H9 (cell line): ENCODE results near the gene C11orf91. TPM values are rescaled to one million over a fixed set of nuclear protein-coding genes. Genes with fewer than 3 reads are reported as not detected.

Source experiments
- DNase-seq: peaks from one replicate; pipeline ENCODE4 v3.0.0-alpha.2; 2017
- H2AFZ ChIP-seq: one replicate; pipeline ENCODE4 v1.6.1; 2013; ENCODE audit warnings: mild to moderate bottlenecking, low read length, control low read depth, moderate library complexity
- H2AK5ac ChIP-seq: 2 replicates; pipeline ENCODE4 v1.6.1; 2013; ENCODE audit warnings: low read length, control low read depth, mixed read lengths; ENCODE audit not compliant: insufficient read length
- H2BK120ac ChIP-seq: one replicate; pipeline ENCODE4 v1.6.1; 2013; ENCODE audit warnings: low read depth, mild to moderate bottlenecking, low read length, control low read depth, inconsistent platforms; ENCODE audit not compliant: poor library complexity, severe bottlenecking
- H2BK12ac ChIP-seq: 2 replicates; pipeline ENCODE4 v1.6.1; 2013; ENCODE audit warnings: low read length, control low read depth, mixed read lengths, low read depth; ENCODE audit not compliant: insufficient read length
- H2BK15ac ChIP-seq: 2 replicates; pipeline ENCODE4 v1.6.1; 2013; ENCODE audit warnings: low read depth, low read length, control low read depth
- H2BK20ac ChIP-seq: one replicate; pipeline ENCODE4 v1.6.1; 2013; ENCODE audit warnings: low read depth, mild to moderate bottlenecking, low read length, control low read depth, inconsistent platforms; ENCODE audit not compliant: poor library complexity, severe bottlenecking
- H2BK5ac ChIP-seq: 2 replicates; pipeline ENCODE4 v1.6.1; 2013; ENCODE audit warnings: low read length, control low read depth, mixed read lengths; ENCODE audit not compliant: insufficient read length
- H3K14ac ChIP-seq: 2 replicates; pipeline ENCODE4 v1.6.1; 2013; ENCODE audit warnings: low read length, control low read depth; ENCODE audit not compliant: insufficient read depth
- H3K18ac ChIP-seq: 2 replicates; pipeline ENCODE4 v1.6.1; 2013; ENCODE audit warnings: low read depth, mild to moderate bottlenecking, mixed read lengths, low read length, control low read depth; ENCODE audit not compliant: insufficient read length
- H3K23ac ChIP-seq: 2 replicates; pipeline ENCODE4 v1.6.1; 2013; ENCODE audit warnings: low read length, control low read depth, mixed read lengths, low read depth; ENCODE audit not compliant: insufficient read length
- H3K23me2 ChIP-seq: 2 replicates; pipeline ENCODE4 v1.6.1; 2013; ENCODE audit warnings: low read depth, mild to moderate bottlenecking, mixed read lengths, low read length, control low read depth; ENCODE audit not compliant: insufficient read length, poor library complexity, severe bottlenecking
- H3K27ac ChIP-seq: 2 replicates; pipeline ENCODE4 v1.5.1; 2013; ENCODE audit warnings: low read length, control low read depth, mixed read lengths, low read depth; ENCODE audit not compliant: insufficient read length
- H3K27me3 ChIP-seq: 2 replicates; pipeline ENCODE4 v1.6.1; 2013; ENCODE audit warnings: low read length, control low read depth, inconsistent platforms; ENCODE audit not compliant: insufficient read depth
- H3K4ac ChIP-seq: 2 replicates; pipeline ENCODE4 v1.6.1; 2013; ENCODE audit warnings: low read depth, mild to moderate bottlenecking, control low read depth, inconsistent platforms, low read length, moderate library complexity
- H3K4me1 ChIP-seq: 2 replicates; pipeline ENCODE4 v1.6.1; 2013; ENCODE audit warnings: low read length, control low read depth, inconsistent platforms; ENCODE audit not compliant: insufficient read depth
- H3K4me2 ChIP-seq: 2 replicates; pipeline ENCODE4 v1.6.1; 2013; ENCODE audit warnings: low read length, control low read depth, mixed read lengths; ENCODE audit not compliant: insufficient read length, insufficient read depth
- H3K56ac ChIP-seq: 2 replicates; pipeline ENCODE4 v1.6.1; 2013; ENCODE audit warnings: low read depth, mild to moderate bottlenecking, mixed read lengths, low read length, control low read depth; ENCODE audit not compliant: insufficient read length
- H3K79me1 ChIP-seq: 2 replicates; pipeline ENCODE4 v1.6.1; 2013; ENCODE audit warnings: low read depth, mild to moderate bottlenecking, moderate library complexity, low read length, control low read depth, inconsistent platforms; ENCODE audit not compliant: insufficient read depth, poor library complexity, severe bottlenecking
- H3K79me2 ChIP-seq: 2 replicates; pipeline ENCODE4 v1.6.1; 2013; ENCODE audit warnings: low read length, control low read depth, inconsistent platforms; ENCODE audit not compliant: insufficient read depth
- H3K9ac ChIP-seq: 2 replicates; pipeline ENCODE4 v1.6.1; 2013; ENCODE audit warnings: low read length, control low read depth, mixed read lengths; ENCODE audit not compliant: insufficient read length; ENCODE audit errors: extremely low read depth
- H3K9me3 ChIP-seq: one replicate; pipeline ENCODE4 v1.6.1; 2013; ENCODE audit warnings: low read depth, low read length, inconsistent platforms; ENCODE audit not compliant: control insufficient read depth
- H3T11ph ChIP-seq: one replicate; pipeline ENCODE4 v1.6.1; 2013; ENCODE audit warnings: mild to moderate bottlenecking, low read length, control low read depth, inconsistent platforms
- H4K20me1 ChIP-seq: one replicate; pipeline ENCODE4 v1.6.1; 2013; ENCODE audit not compliant: control insufficient read depth, insufficient read length, insufficient read depth
- H4K5ac ChIP-seq: 2 replicates; pipeline ENCODE4 v1.6.1; 2013; ENCODE audit warnings: low read depth, mild to moderate bottlenecking, mixed read lengths, low read length, control low read depth; ENCODE audit not compliant: insufficient read length
- H4K8ac ChIP-seq: replicated peaks from 2 replicates; pipeline ENCODE4 v1.6.1; 2013; ENCODE audit warnings: low read length, control low read depth, mixed read lengths, low read depth; ENCODE audit not compliant: insufficient read length
- H4K91ac ChIP-seq: 2 replicates; pipeline ENCODE4 v1.6.1; 2013; ENCODE audit warnings: low read depth, mild to moderate bottlenecking, moderate library complexity, mixed read lengths, low read length, control low read depth; ENCODE audit not compliant: insufficient read length
- H3K27ac Mint-ChIP-seq, 3 experiments: 2 replicates in 2 of 3; 3 replicates in 1 of 3; pipeline ENCODE4 v1.8.0; 2020 to 2021; ENCODE audit warnings: mixed read lengths in 3 of 3, mild to moderate bottlenecking in 1 of 3, moderate library complexity in 1 of 3
- H3K27me3 Mint-ChIP-seq: 2 replicates; pipeline ENCODE4 v1.8.0; 2021; ENCODE audit warnings: low read depth, mild to moderate bottlenecking, moderate library complexity, mixed read lengths
- H3K36me3 Mint-ChIP-seq, 3 experiments: 2 replicates in 2 of 3; 3 replicates in 1 of 3; pipeline ENCODE4 v1.8.0; 2020 to 2021; ENCODE audit warnings: low read depth in 3 of 3, mixed read lengths in 3 of 3; ENCODE audit not compliant: insufficient read depth in 1 of 3
- H3K4me1 Mint-ChIP-seq, 2 experiments: 2 replicates each; pipeline ENCODE4 v1.8.0; 2020; ENCODE audit warnings: mixed read lengths in 2 of 2
- H3K4me3 Mint-ChIP-seq, 2 experiments: 2 replicates in 1 of 2; 3 replicates in 1 of 2; pipeline ENCODE4 v1.8.0; 2020 to 2021; ENCODE audit warnings: mild to moderate bottlenecking in 2 of 2, mixed read lengths in 2 of 2, moderate library complexity in 1 of 2
- H3K9me3 Mint-ChIP-seq, 2 experiments: 2 replicates in 1 of 2; 3 replicates in 1 of 2; pipeline ENCODE4 v1.8.0; 2020; ENCODE audit warnings: mild to moderate bottlenecking in 2 of 2, mixed read lengths in 2 of 2, moderate library complexity in 1 of 2
- whole genome bisulfite sequencing: extraction: QIAGEN DNeasy Blood & Tissue Kit; methylation state at CpG from one replicate; pipeline ENCODE4 v1.1.7; 2013; ENCODE audit warnings: missing lambda C conversion rate, low lambda C conversion rate, mixed read lengths; ENCODE audit not compliant: insufficient read length; ENCODE audit errors: extremely low coverage; 5-methylcytosine and 5-hydroxymethylcytosine counted together
- total RNA-seq: library from RNA; stranded (reverse); gene quantifications from 2 replicates; pipeline ENCODE4 v1.2.1, GENCODE V29; 2021
- TF ChIP-seq, protein P1 (sequence below): fragments of 200-600 bp; sonication (generic); conservative IDR thresholded peaks from 3 replicates; pipeline ENCODE4 v1.8.0; 2021; ENCODE audit warnings: antibody characterized with exemption, mild to moderate bottlenecking

The C11orf91 gene
- total RNA-seq, 1 experiment from 2014 or later: not detected

DNA sequence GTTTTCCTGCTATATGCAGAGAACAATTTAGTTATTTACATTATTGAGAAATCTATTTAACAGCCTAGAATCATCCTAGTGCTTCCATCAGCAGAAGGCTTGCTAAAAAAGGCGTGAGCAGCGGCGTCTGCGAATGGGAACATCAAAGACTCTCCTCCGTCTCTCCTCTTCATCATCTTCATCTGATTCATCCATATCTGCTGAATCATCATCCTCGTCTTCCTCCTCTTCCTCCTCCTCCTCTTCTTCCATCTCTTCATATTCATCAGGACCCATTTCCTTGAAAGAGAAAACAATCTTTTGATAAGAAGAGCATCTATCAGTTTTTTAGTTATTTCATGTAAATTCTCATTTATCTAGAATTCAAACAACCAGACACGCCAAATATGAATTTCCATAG, 41.2 kb upstream of the C11orf91 start:
- Histone ChIP-seq H3K27me3 (no peaks in the 10 kb centered on the region), H3K79me2 (no peaks in the 10 kb centered on the region), H2BK5ac (no peak overlapping the region), H2BK120ac (no peak overlapping the region), H3K79me1 (no peaks in the 10 kb centered on the region), H3K56ac (no peak overlapping the region), H3K4me2 (no peak overlapping the region), H2BK20ac (no peak overlapping the region), H2BK12ac (no peak overlapping the region), H3K4ac (no peak overlapping the region), H4K91ac (no peak overlapping the region), H3K9me3 (no peaks in the 10 kb centered on the region), H3K23ac (no peak overlapping the region), H2BK15ac (no peak overlapping the region), H3K4me1 (no peaks in the 10 kb centered on the region), H4K8ac (no peak overlapping the region), H3K18ac (no peak overlapping the region), H2AK5ac (no peak overlapping the region), H3T11ph (no peak overlapping the region), H2AFZ (no peak overlapping the region), H4K5ac (no peak overlapping the region), H3K14ac (no peak overlapping the region), H3K9ac (no peak overlapping the region), H3K27ac (no peak overlapping the region), H4K20me1 (no peaks in the 10 kb centered on the region), H3K23me2 (no peaks in the 10 kb centered on the region)
- Mint-ChIP-seq H3K4me1 (peaks cover 4 to 5% of the 10 kb centered on the region in 2 experiments), H3K4me3 (no peak overlapping the region), H3K36me3 (no peaks in the 10 kb centered on the region), H3K27ac (no peak overlapping the region), H3K27me3 (no peaks in the 10 kb centered on the region), H3K9me3 (no peaks in the 10 kb centered on the region; a peak in 1 of 5 replicates)
- TF ChIP-seq, protein P1, sequence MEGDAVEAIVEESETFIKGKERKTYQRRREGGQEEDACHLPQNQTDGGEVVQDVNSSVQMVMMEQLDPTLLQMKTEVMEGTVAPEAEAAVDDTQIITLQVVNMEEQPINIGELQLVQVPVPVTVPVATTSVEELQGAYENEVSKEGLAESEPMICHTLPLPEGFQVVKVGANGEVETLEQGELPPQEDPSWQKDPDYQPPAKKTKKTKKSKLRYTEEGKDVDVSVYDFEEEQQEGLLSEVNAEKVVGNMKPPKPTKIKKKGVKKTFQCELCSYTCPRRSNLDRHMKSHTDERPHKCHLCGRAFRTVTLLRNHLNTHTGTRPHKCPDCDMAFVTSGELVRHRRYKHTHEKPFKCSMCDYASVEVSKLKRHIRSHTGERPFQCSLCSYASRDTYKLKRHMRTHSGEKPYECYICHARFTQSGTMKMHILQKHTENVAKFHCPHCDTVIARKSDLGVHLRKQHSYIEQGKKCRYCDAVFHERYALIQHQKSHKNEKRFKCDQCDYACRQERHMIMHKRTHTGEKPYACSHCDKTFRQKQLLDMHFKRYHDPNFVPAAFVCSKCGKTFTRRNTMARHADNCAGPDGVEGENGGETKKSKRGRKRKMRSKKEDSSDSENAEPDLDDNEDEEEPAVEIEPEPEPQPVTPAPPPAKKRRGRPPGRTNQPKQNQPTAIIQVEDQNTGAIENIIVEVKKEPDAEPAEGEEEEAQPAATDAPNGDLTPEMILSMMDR: no peak
- 100% methylated on average over 1 of the region's 7 CpGs for WGBS
- no peak for DNase-seq
